ENCODE data around the gene OPCML.

OPCML gene

GRCh38 chr11:132937016-132937415 lies 595.3 kb downstream of the OPCML start:
- DNase-seq (ENCODE audit: low read depth) = no peak

DNA sequence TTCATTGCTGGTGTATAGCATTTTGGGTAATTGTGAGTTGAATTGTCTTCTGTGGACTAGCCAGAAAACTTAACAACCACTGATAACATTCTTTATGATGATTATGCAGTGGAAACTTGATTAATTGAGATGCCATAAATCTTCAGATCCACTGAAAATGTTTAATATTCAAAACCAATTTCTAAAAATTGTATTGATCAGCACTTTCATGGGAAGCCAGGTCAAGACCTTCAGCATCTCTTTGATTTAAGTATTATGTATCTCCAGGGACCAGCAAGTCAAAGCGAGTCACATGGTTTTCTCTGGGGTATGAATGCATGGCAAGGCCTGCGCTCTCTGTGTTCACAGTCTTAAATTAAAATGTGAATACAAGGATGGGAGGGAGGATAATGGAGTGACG lies 596.9 kb downstream of the OPCML start:
- no peak for DNase-seq (ENCODE audit: low read depth)

DNA sequence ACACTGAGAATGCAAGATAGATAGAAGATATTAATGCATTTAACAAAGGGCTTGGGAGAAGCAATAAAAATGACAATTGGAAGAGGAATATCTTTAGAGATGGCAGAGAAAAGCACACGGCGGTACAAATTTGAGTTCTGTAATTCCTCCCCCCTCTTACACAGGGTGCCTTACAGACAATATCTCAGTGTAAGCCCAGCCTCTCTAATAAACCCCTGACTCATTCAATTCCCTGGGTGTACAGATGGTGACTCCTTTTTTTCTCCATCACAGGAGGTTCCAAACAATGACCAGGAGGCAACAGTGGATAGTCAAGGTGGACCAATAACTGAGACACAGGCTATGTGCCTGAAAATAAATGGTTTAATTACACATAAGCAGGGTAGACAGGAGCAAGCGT lies 598.6 kb downstream of the OPCML start:
- DNase-seq (ENCODE audit: low read depth) = no peak

- DNase-seq (ENCODE audit: low read depth) = no peak
These were observed 606.4 kb downstream of the OPCML start for GRCh38 chr11:132925825-132926469.

- DNase-seq (ENCODE audit: low read depth) = no peak
These were observed 610.7 kb downstream of the OPCML start for GRCh38 chr11:132921597-132921996.

DNA sequence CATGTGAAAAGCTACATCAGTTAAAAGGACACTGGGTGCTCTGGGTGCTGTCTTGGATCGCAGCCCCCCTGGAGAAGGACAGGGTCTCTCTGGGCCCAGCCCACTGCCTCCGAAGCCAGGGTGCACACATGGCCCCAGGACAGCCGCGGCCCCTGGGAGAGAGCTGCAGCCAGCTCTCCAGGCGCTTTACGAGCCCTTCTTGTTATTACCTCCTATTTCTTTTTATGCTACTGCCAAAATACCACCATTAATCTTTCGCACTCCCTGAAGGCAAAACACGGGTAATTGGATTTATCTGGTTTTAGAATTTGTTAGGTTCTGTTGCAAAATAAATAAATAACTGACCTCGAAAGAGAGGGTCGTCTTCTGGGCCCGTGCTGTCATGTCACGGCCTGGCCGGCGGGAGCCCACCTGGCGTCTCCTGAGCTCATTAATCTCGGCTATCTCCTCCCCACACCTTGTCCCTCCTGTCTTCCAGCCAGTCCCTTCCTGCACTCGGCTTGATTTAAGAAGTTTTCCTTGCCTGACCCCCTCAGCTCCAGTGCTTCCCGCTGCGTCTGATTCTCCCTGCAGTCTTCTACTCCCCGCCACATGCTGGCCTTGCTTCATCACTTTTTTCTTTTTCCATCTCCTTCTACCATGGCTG lies 611.7 kb downstream of the OPCML start:
- DNase-seq (ENCODE audit: low read depth) = no peak

GRCh38 chr11:132914600-132914999 lies 617.7 kb downstream of the OPCML start:
- DNase-seq (ENCODE audit: low read depth) = no peak

- no peak for DNase-seq (ENCODE audit: low read depth)
These were observed 618.4 kb downstream of the OPCML start for GRCh38 chr11:132913886-132914285.

DNA sequence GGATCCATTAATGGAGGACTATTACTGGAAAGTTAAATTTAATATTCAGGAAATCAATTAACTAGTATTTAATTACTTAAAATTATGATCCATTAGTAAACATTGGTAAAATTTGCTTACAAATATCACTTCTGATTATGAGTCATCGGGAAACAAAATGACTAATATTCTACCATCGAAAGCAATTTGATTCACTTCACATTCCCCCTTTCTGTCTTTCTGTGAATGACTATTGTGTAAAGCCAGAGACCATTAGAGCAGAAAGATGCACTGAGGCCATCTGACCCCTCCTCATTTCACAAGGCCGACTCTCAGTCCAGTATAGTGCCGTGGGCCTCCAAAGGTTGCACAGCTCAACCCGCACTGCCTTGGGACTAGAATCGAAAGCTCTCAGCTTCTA lies 619.0 kb downstream of the OPCML start:
- no peak for DNase-seq (ENCODE audit: low read depth)

- DNase-seq (ENCODE audit: low read depth) = peak; percentile 25
These were observed 621.1 kb downstream of the OPCML start for GRCh38 chr11:132911186-132911585.

DNA sequence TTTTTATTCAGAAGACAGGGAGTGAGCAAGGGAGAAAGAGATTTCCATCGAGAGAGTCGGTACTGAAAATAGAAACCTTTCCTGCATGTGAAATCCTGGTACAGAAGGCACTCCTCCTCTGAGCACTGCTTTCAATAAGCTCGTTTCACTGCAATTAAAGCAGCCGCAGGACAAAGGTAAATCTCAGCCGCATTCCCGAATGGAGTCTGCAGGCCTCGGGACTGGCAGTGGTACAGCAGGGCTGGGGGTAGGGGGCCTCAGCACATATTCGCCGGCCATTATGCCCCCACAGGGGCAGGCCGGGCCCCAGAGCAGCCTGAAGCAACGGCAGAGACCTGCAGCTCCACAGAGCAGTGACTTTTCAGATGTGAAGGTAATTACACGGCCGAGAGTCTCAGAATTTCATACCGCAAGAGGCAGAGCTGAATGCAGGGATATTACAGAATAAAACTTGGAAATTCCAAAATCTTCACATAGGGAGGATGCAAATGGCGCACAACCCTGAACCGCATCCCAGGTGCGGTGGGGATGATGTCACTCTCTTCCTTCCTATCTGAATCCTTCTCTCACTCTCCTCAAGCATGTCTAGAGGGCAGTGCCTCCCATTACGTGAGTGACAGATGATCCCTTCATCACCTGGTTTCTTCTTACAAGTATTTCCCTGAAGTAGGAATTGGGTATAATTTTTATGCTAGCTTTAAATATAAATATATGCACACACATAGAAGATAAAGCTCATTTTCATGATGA lies 622.1 kb downstream of the OPCML start:
- no peak for DNase-seq (ENCODE audit: low read depth)

- DNase-seq (ENCODE audit: low read depth) = no peak
These were observed 623.2 kb downstream of the OPCML start for GRCh38 chr11:132909021-132909606.

GRCh38 chr11:132908414-132908810 lies 623.9 kb downstream of the OPCML start:
- DNase-seq (ENCODE audit: low read depth) = no peak

GRCh38 chr11:132907651-132908413 lies 624.5 kb downstream of the OPCML start:
- no peak for DNase-seq (ENCODE audit: low read depth)

DNA sequence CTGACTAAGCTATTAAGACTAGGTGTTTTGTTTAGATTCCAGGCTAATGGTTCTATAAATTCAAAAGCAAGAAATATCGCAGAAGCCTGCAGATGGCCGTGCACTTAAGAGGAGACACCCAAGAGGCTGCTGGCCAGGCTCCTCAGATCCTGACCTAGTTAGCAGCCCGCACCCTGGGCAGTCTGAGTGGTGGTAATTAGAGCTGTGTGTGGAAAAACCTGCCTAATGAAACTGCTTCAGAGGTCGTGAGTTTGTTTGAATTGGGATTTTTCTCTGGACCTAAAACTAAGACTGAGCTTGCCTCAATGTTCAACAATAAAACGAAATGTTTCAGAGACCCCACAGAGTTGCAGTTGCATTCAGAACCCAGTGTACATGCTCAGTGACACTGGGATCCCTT lies 627.7 kb downstream of the OPCML start:
- DNase-seq (ENCODE audit: low read depth) = no peak

- no peak for DNase-seq (ENCODE audit: low read depth)
These were observed 628.2 kb downstream of the OPCML start for GRCh38 chr11:132904091-132904490.

- no peak for DNase-seq (ENCODE audit: low read depth)
These were observed 630.4 kb downstream of the OPCML start for GRCh38 chr11:132901638-132902471.

DNA sequence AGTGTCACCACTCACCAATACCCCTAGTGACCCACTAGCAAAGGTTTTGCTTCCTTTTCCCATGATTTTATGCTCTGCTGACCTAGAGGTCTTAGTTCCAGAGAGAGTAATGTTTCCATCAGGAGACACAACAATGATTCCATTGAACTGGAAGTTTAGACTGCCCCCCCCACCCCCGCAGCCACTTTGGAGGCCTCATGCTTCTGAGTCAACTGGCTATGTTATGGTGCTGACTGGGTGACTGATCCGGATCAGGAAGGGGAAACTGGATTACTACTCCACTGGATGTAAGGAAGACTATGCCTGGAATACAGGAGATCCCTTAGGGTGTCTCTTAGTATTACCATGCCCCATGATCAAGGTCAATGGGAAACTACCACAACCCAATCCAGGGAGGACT lies 633.6 kb downstream of the OPCML start:
- DNase-seq (ENCODE audit: low read depth) = no peak

DNA sequence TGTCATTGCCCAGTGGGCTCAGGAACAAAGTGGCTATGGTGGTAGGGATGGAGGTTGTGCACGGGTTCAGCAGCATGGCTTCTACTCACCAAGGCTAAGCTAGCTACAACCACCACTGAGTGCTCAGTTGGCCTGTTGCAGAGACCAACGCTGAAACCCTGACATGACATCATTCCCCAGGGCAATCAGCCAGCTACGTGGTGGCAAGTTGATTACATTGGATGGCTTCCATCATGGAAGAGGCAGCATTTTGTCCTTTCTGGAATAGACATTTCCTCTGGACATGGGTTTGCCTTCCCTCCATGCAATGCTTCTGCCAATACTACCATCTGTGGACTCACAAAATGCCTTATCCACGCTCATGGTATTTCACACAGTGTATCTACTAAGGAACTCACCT lies 634.3 kb downstream of the OPCML start:
- DNase-seq (ENCODE audit: low read depth) = no peak

DNA sequence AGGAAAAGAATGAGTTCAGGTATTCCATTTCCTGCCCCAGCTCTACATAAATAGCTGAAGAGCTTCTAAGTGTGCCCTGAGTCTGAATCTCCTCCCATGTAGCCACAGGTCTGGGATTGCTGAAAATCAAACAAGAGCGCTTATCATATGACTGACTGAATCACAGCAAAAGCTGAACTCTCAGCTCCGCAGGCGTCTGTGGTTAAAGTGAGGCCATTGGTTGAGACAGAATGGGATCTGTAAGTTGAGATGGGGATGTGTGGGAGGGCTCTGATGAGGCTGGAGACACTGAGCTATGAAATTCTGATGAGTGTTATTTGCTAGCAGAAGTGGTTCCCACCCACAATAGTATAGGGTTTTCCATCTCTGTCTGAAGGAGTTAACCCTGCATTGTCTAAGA lies 637.0 kb downstream of the OPCML start:
- DNase-seq (ENCODE audit: low read depth) = no peak

DNA sequence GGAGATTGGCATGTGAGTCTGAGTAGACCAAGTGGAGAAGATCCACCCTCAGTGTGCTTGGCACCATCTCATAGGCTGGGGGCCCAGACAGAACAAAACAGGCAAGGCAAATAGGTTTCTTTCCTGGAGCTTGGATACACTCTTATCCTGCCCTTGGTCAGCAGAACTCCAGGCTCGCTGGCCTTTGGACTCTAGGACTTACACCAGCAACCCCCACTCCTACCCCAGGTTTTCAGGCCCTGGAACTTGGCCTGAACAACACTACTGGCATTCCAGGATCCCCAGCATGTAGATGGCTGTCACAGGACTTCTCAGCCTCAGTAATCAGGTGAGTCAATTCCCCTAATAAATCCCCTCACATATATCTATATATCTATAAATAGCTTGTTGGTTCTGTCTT lies 637.7 kb downstream of the OPCML start:
- DNase-seq (ENCODE audit: low read depth) = no peak

Measured in HS-5 (cell line).